Embryonic facial prominence (tissue), 1 donor: ENCODE data around the gene BSCL2.
"Not testable (repeated sequence)": the region's sequence is repeated elsewhere in the genome, so short reads cannot be mapped to it uniquely, and the experiment has no call there.

Source experiments
- DNase-seq: peaks from one replicate; pipeline ENCODE4 v3.0.0-alpha.2; 2016; ENCODE audit errors: extremely low spot score

BSCL2 gene

GRCh38 chr11:62656796-62657429 is 50.3 kb downstream of the BSCL2 start:
- no peak for DNase-seq

- no peak for DNase-seq
These were observed 52.9 kb downstream of the BSCL2 start for GRCh38 chr11:62654297-62654696.

- no peak for DNase-seq
These were observed 54.8 kb downstream of the BSCL2 start for GRCh38 chr11:62652161-62653006.

GRCh38 chr11:62650283-62650682 is 56.9 kb downstream of the BSCL2 start:
- DNase-seq: not testable (repeated sequence)

GRCh38 chr11:62649486-62649885 is 57.7 kb downstream of the BSCL2 start:
- no peak for DNase-seq

GRCh38 chr11:62648967-62649364 is 58.3 kb downstream of the BSCL2 start:
- no peak for DNase-seq

- no peak for DNase-seq
These were observed 58.8 kb downstream of the BSCL2 start for GRCh38 chr11:62648185-62648966.

- no peak for DNase-seq
These were observed 59.6 kb downstream of the BSCL2 start for GRCh38 chr11:62647609-62648005.

GRCh38 chr11:62646825-62647608 is 60.2 kb downstream of the BSCL2 start:
- no peak for DNase-seq

GRCh38 chr11:62645946-62646824 is 61.0 kb downstream of the BSCL2 start, which contains the start of gene GANAB:
Gene GANAB (minus strand): TSS chr11:62646613. CDS start chr11:62646599, 14 bp downstream.
- peak; percentile 96 for DNase-seq

- no peak for DNase-seq
These were observed 61.6 kb downstream of the BSCL2 start for GRCh38 chr11:62645671-62645945.

GRCh38 chr11:62644220-62644619 is 63.0 kb downstream of the BSCL2 start:
- DNase-seq: no peak
